ENCODE results near the gene ZNF544. TPM values are rescaled to one million over a fixed set of nuclear protein-coding genes. Genes with fewer than 3 reads are reported as not detected.

ZNF544 gene
- total RNA-seq, 3 donors from 2014 or later, result 41.6 to 43.8 (median 41.6) TPM

GRCh38 chr19:58274771-58275201 is 46.1 kb downstream of the ZNF544 start:
- ATAC-seq (no peak), DNase-seq (no peak)
- peaks cover 36% of the 10 kb centered on the region for H3K36me3 Mint-ChIP-seq (ENCODE audit: insufficient read depth)
- no peaks in the 10 kb centered on the region for H3K27me3 Mint-ChIP-seq (ENCODE audit: low read depth)
- H3K4me1 Mint-ChIP-seq (ENCODE audit: low read depth), result peaks cover 21% of the 10 kb centered on the region
- no peak overlapping the region for H3K4me3 Mint-ChIP-seq
- H3K9me3 Mint-ChIP-seq, result peaks cover 24% of the 10 kb centered on the region

DNA sequence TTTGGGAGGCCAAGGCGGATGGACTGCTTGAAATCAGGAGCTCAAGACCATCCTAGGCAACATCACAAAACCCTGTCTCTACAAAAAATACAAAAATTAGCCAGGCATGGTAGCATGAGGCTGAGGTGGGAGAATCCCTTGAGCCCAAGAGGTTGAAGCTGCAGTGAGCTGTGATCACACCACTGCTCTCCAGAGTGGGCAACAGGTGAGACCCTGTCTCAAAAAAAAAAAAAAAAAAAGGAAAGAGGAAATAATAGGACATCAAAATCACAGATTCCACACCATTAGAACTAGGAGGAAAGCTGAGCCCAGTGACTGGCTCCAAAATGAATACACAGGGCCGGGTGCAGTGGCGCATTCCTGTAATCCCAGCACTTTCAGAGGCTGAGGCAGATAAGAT is 46.9 kb downstream of the ZNF544 start:
- Mint-ChIP-seq H3K36me3 (ENCODE audit: insufficient read depth) (peaks cover 30% of the 10 kb centered on the region), H3K9me3 (peaks cover 20% of the 10 kb centered on the region), H3K4me1 (ENCODE audit: low read depth) (peaks cover 29% of the 10 kb centered on the region), H3K4me3 (no peak overlapping the region), H3K27me3 (ENCODE audit: low read depth) (no peaks in the 10 kb centered on the region)
- DNase-seq, result no peak
- no peak for ATAC-seq

DNA sequence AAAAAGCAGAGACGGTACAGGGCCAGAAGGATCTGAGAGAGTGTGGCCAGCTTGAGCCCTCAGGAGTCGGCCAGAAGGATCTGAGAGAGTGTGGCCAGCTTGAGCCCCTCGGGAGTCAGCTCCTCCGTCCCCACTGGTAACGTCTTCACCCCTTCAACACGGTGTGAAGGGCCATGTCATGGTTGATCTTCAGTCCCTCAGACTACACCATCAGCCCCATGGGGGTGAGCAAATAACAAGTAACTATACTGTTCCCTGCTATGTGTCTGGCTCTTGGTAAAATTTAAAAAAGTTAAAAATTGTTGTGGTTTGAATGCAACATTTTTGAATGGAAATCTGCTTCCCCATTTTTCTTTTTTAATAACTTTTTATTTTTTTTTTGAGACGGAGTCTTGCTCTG is 48.5 kb downstream of the ZNF544 start:
- ATAC-seq (no peak), DNase-seq (no peak)
- H3K36me3 Mint-ChIP-seq (ENCODE audit: insufficient read depth), result peaks cover 23% of the 10 kb centered on the region
- peak overlapping the region; percentile 94 for H3K4me3 Mint-ChIP-seq
- peaks cover 43% of the 10 kb centered on the region for H3K4me1 Mint-ChIP-seq (ENCODE audit: low read depth)
- H3K27me3 Mint-ChIP-seq (ENCODE audit: low read depth), result no peaks in the 10 kb centered on the region
- peaks cover 11% of the 10 kb centered on the region for H3K9me3 Mint-ChIP-seq

- Mint-ChIP-seq H3K9me3 (peaks cover 11% of the 10 kb centered on the region), H3K4me3 (peak overlapping the region; percentile 94), H3K36me3 (ENCODE audit: insufficient read depth) (peaks cover 25% of the 10 kb centered on the region), H3K4me1 (ENCODE audit: low read depth) (peaks cover 44% of the 10 kb centered on the region), H3K27me3 (ENCODE audit: low read depth) (no peaks in the 10 kb centered on the region)
- DNase-seq, result no peak
- ATAC-seq, result peak in 1 of 2 donors; percentile 1
These were observed 49.2 kb downstream of the ZNF544 start for GRCh38 chr19:58277748-58278540.

DNA sequence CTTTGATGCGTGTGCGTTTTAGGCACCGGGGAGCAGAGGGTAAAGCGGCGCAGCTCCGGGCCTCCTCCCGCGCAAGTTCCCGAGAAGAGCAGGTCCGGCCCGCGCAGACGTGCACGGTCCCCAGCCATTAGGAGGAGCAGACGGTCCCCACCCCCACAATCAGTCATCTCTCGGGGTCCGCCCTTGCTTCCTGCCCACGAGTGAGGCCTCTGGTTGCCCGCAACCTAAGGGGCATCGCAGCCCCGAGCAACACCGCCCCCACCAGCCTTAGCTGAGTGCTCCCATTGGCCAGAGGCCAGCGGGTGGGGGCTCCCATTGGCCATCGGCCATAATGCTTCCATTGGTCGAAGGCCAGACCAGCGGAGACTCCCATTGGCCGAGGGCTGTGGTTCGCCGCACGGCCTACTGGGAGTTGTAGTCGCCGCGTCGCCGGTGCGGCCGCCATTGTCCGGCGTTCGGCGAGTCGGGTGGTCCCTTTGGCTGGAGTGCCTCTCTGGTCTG is 49.9 kb downstream of the ZNF544 start, which contains the start of gene ZNF8:
Gene ZNF8 (plus strand): TSS at position 415 of the 501 bp plus-strand sequence. CDS start 127 bp downstream, outside the sequence.
- DNase-seq, result peak; percentile 98
- peak within 1 kb of the TSS; percentile 94 for H3K4me3 Mint-ChIP-seq
- no peaks in the 10 kb centered on the region for H3K27me3 Mint-ChIP-seq (ENCODE audit: low read depth)
- peaks cover 44% of the 10 kb centered on the region for H3K4me1 Mint-ChIP-seq (ENCODE audit: low read depth)
- peak; percentile 98 for ATAC-seq
- peaks cover 25% of the 10 kb centered on the region for H3K36me3 Mint-ChIP-seq (ENCODE audit: insufficient read depth)
- H3K9me3 Mint-ChIP-seq, result peaks cover 11% of the 10 kb centered on the region

DNA sequence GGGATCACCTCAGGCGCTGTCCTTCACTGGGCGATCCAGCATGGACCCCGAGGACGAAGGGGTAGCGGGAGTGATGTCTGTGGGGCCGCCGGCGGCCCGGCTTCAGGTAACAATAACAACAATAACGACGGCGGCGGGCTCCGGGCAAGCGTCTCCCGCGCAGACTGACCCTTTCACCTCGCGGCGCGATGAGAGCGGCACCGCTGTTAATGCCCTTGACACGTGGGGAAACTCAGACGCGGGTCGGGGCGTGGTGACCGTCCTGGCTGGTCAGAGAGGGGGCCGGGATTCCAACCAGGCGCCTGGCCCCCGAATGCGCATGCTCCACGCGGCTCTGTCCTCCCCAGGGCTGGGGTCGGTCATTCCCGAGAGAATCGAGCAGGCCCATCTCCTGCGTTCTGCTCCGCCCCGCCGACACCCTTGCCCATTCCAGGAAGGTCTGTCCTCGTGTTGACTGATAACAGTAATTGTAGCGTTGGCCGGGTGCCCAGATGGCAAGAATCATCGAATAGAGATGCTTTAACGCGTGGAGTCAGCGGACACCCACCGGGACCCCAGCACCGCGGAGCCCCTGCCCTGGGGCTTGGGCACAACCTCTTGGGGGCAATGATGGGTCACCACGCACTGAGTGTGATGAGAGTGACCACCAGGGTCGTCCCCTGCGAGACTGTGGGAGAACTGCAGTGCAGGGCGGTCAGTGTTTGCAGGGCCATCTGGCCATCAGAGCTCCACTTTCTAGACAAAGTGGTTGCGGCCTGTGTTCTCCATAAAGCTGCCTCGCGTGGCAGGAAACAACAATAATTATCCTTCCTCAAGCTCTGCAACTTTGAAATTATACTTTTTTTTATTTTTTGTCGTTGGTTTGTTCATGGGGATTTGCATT is 50.6 kb downstream of the ZNF544 start:
- H3K4me1 Mint-ChIP-seq (ENCODE audit: low read depth), result peaks cover 44% of the 10 kb centered on the region
- ATAC-seq (peak; percentile 13 to 16), DNase-seq (peak; percentile 18)
- H3K36me3 Mint-ChIP-seq (ENCODE audit: insufficient read depth), result peaks cover 22% of the 10 kb centered on the region
- no peaks in the 10 kb centered on the region for H3K27me3 Mint-ChIP-seq (ENCODE audit: low read depth)
- peaks cover 8% of the 10 kb centered on the region for H3K9me3 Mint-ChIP-seq
- peak overlapping the region; percentile 94 for H3K4me3 Mint-ChIP-seq

GRCh38 chr19:58279925-58280316 is 51.2 kb downstream of the ZNF544 start:
- Mint-ChIP-seq H3K36me3 (ENCODE audit: insufficient read depth) (peaks cover 19% of the 10 kb centered on the region), H3K4me1 (ENCODE audit: low read depth) (peaks cover 44% of the 10 kb centered on the region)

GRCh38 chr19:58284199-58284598 is 55.5 kb downstream of the ZNF544 start:
- Mint-ChIP-seq H3K27me3 (ENCODE audit: low read depth) (no peaks in the 10 kb centered on the region), H3K4me1 (ENCODE audit: low read depth) (peaks cover 29% of the 10 kb centered on the region), H3K9me3 (no peaks in the 10 kb centered on the region), H3K4me3 (no peak overlapping the region), H3K36me3 (ENCODE audit: insufficient read depth) (peaks cover 36% of the 10 kb centered on the region)
- DNase-seq (no peak), ATAC-seq (no peak)

More at GRCh38 chr19:58279925-58280316, 51.2 kb downstream of the ZNF544 start:
- ATAC-seq (no peak), DNase-seq (no peak)
- Mint-ChIP-seq H3K4me3 (peak overlapping the region; percentile 94), H3K9me3 (peaks cover 3% of the 10 kb centered on the region), H3K27me3 (ENCODE audit: low read depth) (no peaks in the 10 kb centered on the region)

- no peaks in the 10 kb centered on the region for H3K27me3 Mint-ChIP-seq (ENCODE audit: low read depth)
- H3K36me3 Mint-ChIP-seq (ENCODE audit: insufficient read depth), result peaks cover 65% of the 10 kb centered on the region
- DNase-seq (no peak), ATAC-seq (no peak)
- H3K4me1 Mint-ChIP-seq (ENCODE audit: low read depth), result no peaks in the 10 kb centered on the region
- H3K9me3 Mint-ChIP-seq, result peaks cover 28% of the 10 kb centered on the region
- H3K4me3 Mint-ChIP-seq, result no peak overlapping the region
These were observed 63.2 kb downstream of the ZNF544 start for GRCh38 chr19:58291943-58292342.

- Mint-ChIP-seq H3K4me3 (no peak overlapping the region), H3K27me3 (ENCODE audit: low read depth) (no peaks in the 10 kb centered on the region), H3K4me1 (ENCODE audit: low read depth) (no peaks in the 10 kb centered on the region), H3K36me3 (ENCODE audit: insufficient read depth) (peaks cover 59% of the 10 kb centered on the region), H3K9me3 (peaks cover 28% of the 10 kb centered on the region)
- ATAC-seq (no peak), DNase-seq (no peak)
These were observed 66.1 kb downstream of the ZNF544 start for GRCh38 chr19:58294743-58295374.

- no peak overlapping the region for H3K4me3 Mint-ChIP-seq
- no peaks in the 10 kb centered on the region for H3K4me1 Mint-ChIP-seq (ENCODE audit: low read depth)
- DNase-seq (no peak), ATAC-seq (no peak)
- peaks cover 62% of the 10 kb centered on the region for H3K36me3 Mint-ChIP-seq (ENCODE audit: insufficient read depth)
- peaks cover 27% of the 10 kb centered on the region for H3K9me3 Mint-ChIP-seq
- no peaks in the 10 kb centered on the region for H3K27me3 Mint-ChIP-seq (ENCODE audit: low read depth)
These were observed 67.4 kb downstream of the ZNF544 start for GRCh38 chr19:58296104-58296503.

DNA sequence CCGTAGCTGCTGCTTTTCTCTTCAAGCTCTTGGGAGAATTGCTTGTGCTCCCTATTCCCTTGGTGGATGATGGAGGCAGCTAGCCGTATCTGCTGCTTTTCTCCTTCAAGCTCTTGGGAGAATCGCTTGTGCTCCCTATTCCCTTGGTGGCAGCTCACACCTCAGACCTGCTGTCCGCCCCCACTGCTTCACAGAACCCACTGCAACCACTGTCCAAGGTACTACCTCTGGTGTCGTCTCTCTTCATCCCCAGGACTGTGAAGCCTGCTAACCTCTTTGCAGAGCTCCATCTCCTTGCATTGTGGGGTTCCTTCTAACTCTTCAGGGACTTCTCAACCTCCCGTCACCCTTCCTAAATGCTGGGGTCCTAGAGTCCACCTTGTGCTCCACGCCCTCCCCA is 71.9 kb downstream of the ZNF544 start:
- peaks cover 14% of the 10 kb centered on the region for H3K4me1 Mint-ChIP-seq (ENCODE audit: low read depth)
- ATAC-seq, result no peak
- H3K4me3 Mint-ChIP-seq, result no peak overlapping the region
- no peaks in the 10 kb centered on the region for H3K27me3 Mint-ChIP-seq (ENCODE audit: low read depth)
- no peaks in the 10 kb centered on the region for H3K9me3 Mint-ChIP-seq
- no peak for DNase-seq
- peaks cover 27% of the 10 kb centered on the region for H3K36me3 Mint-ChIP-seq (ENCODE audit: insufficient read depth)

DNA sequence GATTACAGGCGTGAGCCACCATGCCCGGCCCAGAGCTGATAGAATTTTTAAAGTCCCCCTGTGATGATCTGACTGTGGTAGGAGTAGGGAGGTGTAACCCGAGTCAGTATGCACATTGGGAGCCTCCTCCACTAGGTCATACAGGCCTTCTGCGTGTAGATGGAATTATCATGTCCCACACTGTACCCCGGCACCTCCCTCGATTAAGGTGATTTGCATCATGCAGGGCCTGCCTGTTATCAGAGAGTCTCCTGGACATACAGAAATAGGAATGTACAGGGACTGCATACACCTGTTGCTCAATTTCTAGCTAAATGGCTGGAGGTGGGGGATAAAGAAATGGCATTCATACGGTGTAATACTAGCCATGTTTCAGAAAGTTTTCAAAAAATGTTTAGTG is 75.5 kb downstream of the ZNF544 start:
- peak overlapping the region; percentile 98 for H3K4me3 Mint-ChIP-seq
- no peaks in the 10 kb centered on the region for H3K9me3 Mint-ChIP-seq
- H3K27me3 Mint-ChIP-seq (ENCODE audit: low read depth), result no peaks in the 10 kb centered on the region
- H3K36me3 Mint-ChIP-seq (ENCODE audit: insufficient read depth), result peaks cover 40% of the 10 kb centered on the region
- no peak for DNase-seq
- peaks cover 43% of the 10 kb centered on the region for H3K4me1 Mint-ChIP-seq (ENCODE audit: low read depth)
- ATAC-seq, result no peak

DNA sequence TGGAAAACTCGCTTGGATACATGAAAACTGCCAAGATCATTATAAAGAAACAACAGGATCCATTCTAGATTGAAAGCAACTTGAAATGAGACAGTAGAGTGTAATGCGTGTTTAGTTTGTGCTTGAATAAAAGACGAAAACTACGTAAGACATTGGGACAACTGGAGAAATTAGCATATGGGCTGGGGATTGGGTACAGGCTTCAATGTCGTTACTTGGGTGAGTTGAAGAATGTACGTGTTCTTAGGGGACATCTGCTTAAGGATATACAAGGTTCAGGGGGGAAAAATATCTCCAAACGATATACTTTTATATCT is 76.0 kb downstream of the ZNF544 start:
- DNase-seq (no peak), ATAC-seq (peak in 1 of 2 donors; percentile 3)
- H3K4me3 Mint-ChIP-seq, result peak overlapping the region; percentile 98
- peaks cover 42% of the 10 kb centered on the region for H3K36me3 Mint-ChIP-seq (ENCODE audit: insufficient read depth)
- H3K4me1 Mint-ChIP-seq (ENCODE audit: low read depth), result peaks cover 48% of the 10 kb centered on the region
- no peaks in the 10 kb centered on the region for H3K9me3 Mint-ChIP-seq
- no peaks in the 10 kb centered on the region for H3K27me3 Mint-ChIP-seq (ENCODE audit: low read depth)

Measured in activated T-cell treated with anti-CD3 and anti-CD28 coated beads, Interleukin-2, amount 50 U/mL, for 4 hours (primary cell).